Activated naive CD4-positive, alpha-beta T cell treated with anti-CD3 and anti-CD28 coated beads for 36 hours (primary cell): ENCODE results near the gene ANGPTL8. TPM values are rescaled to one million over a fixed set of nuclear protein-coding genes. Genes with fewer than 3 reads are reported as not detected.

Experiments
- CTCF ChIA-PET: fragments of 350-600 bp; sonication (Branson Sonifier 250); formaldehyde crosslinking; loops from one replicate; lab custom pipeline; 2021; ENCODE audit warnings: antibody characterized with exemption; lab: Charles Lee
- DNase-seq: peaks from one replicate; pipeline ENCODE4 v3.0.0-alpha.2; 2020
- H3K27ac Mint-ChIP-seq: one replicate; pipeline ENCODE4 v1.8.0; 2021; ENCODE audit warnings: mild to moderate bottlenecking, mixed read lengths
- H3K27me3 Mint-ChIP-seq: one replicate; pipeline ENCODE4 v1.8.0; 2021; ENCODE audit warnings: low read depth, mixed read lengths
- H3K36me3 Mint-ChIP-seq: one replicate; pipeline ENCODE4 v1.8.0; 2021; ENCODE audit warnings: low read depth, mixed read lengths
- H3K4me1 Mint-ChIP-seq: one replicate; pipeline ENCODE4 v1.8.0; 2021; ENCODE audit warnings: low read depth, mixed read lengths
- H3K4me3 Mint-ChIP-seq: one replicate; pipeline ENCODE4 v1.8.0; 2021; ENCODE audit warnings: mild to moderate bottlenecking, moderate library complexity, mixed read lengths
- H3K9me3 Mint-ChIP-seq: one replicate; pipeline ENCODE4 v1.8.0; 2021; ENCODE audit warnings: mixed read lengths
- intact Hi-C: fragments of 100-400 bp; cut with micrococcal nuclease; formaldehyde crosslinking; loops from one replicate; pipeline ENCODE4 v1.15.1; 2023
- total RNA-seq, 2 experiments: library from RNA; stranded (reverse); gene quantifications; one replicate each; pipeline ENCODE4 v1.2.3, GENCODE V29; 2021

Gene ANGPTL8
- total RNA-seq, 2 experiments from 2014 or later = not detected

DNA sequence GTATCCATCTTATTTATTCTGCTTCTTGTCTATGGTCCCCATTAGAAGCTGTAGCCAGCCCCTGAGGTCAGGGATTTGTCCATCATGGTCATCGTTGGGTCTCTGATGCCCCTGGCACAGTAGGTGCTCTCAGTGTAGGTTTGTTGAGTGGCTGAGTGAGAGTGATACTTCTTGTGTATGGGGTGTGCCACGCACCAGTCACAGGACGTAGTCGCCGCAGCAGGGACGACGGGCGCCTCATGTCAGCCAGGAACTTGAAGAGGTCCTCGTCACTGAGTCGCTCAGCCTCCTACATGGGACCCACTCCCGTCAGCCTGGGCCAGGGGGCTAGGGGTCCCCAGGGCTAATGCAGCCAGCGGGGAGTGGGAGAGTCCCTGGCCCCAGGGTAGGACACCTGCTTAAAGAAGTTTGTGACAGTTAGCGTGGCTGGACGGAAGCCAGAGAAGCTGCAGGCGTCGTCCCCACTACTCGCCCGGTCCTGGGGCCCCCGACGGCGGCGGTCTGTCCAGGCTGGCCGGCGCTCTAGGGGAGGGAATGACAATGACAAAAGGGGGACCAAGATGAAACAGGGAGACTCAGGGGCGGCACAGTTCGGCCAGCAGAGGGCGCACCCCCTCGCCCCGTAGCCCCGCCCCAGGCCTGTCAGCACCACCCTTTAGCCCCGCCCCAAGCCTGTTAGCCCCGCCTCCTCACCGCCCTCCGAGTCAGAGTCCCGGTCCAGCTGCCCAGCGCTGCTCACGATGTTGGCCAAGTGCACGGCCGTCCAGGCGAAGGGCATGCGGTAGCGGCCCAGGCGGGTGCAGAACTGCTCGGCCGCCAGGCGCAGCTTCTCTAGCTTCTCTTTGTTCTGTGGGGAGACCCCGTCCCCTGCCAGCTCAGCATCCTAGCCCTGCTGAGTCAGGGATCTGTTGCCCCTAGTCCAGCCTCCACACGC, 3.7 kb downstream of the ANGPTL8 start:
- Mint-ChIP-seq H3K4me3 (no peak overlapping the region), H3K27me3 (peaks cover 9% of the 10 kb centered on the region)
- CTCF ChIA-PET = interaction anchor here (0.6 to 1.8 kb wide), 8 partner anchors 8 to 620 kb away, joined by 3 to 5 read pairs (median 3); no protein-coding TSS in a partner anchor

DNA sequence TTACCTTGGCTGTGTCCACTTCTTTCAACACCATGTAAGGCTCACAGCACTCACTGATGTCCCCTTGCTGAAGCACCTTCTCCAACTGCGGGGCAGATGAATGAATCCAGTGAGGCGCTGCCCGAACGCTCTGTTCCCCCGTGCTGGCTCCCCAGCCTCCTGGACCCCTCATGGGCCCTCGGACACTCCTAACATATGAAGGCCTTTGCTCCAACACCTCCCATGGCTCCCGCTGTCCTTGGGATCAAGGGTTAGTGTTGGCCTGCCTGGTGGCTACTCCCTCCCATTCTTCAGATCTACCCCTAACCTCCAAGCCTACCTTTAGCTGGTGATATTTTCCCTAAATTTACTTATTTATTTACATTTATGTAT, 4.4 kb downstream of the ANGPTL8 start:
- H3K4me1 Mint-ChIP-seq = peaks cover 5% of the 10 kb centered on the region
- no peaks in the 10 kb centered on the region for H3K36me3 Mint-ChIP-seq
- no peak overlapping the region for H3K4me3 Mint-ChIP-seq
- H3K9me3 Mint-ChIP-seq = peaks cover 3% of the 10 kb centered on the region
- CTCF ChIA-PET = interaction anchor here (0.7 to 1.4 kb wide), 3 partner anchors 9 to 239 kb away, joined by 3 to 5 read pairs (median 4); no protein-coding TSS in a partner anchor
- intact Hi-C loops = loop anchor here (5.0 kb wide), 1 partner anchor 46 kb away; the partner anchor contains the start of gene KANK2
- no peak overlapping the region for H3K27ac Mint-ChIP-seq
- no peak for DNase-seq
- H3K27me3 Mint-ChIP-seq = peaks cover 9% of the 10 kb centered on the region

More for the DNA sequence above, 3.7 kb downstream of the ANGPTL8 start:
- Mint-ChIP-seq H3K27ac (no peak overlapping the region), H3K9me3 (peaks cover 7% of the 10 kb centered on the region), H3K4me1 (peaks cover 5% of the 10 kb centered on the region), H3K36me3 (no peaks in the 10 kb centered on the region)
- peak; percentile 90 for DNase-seq
- intact Hi-C loops = loop anchor here (5.0 kb wide), 1 partner anchor 46 kb away; the partner anchor contains the start of gene KANK2

DNA sequence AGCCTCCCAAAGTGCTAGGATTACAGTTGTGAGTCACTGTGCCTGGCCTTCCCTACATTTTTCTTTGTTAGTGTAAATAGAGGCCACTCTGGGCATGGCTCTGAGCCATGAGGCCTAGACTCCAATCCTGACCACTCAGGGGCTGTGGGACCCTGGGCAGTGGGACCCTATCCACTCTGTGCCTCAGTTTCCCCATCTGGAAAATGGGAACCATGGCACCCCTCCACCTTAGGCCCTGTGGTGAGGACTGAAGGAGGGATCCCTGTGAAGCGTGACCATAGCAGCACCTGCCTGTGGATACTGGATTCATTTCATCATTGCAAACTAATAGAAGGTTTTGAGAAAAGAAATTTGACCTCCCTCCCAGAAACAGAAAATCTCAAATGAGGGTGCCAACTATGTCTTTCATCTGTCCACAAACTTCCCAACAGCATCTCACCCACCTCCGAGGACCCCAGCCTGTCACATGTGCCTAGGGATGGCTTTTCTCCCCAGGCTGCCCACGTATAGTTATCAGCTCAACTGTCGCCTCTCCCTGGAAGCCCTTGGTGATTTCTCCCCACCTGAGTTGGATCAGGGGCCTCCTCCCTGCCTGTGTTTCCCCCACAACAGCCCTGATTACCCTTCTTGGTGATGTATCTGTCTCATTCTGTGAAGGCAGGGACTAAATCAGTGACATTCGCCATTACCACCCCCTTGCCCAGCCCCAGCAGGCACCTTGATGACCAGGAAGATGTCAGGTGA, 5.6 kb downstream of the ANGPTL8 start:
- H3K4me3 Mint-ChIP-seq = no peak overlapping the region

DNA sequence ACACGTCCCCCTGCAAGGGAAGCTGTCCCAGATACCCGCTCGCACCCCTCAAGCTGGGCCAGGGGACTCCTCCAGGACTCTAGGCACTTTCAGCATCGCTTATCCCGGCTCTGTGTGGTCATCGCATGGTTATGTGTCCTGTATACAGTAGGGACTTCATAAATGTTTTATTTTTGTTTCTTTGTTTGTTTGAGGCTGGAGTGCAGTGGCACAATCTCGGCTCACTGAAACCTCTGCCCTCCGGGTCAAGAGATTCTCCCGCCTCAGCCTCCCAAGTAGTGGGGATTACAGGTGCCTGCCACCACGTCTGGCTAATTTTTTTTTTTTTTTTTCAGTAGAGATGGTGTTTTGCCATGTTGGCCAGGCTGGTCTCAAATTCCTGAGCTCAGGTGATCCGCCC, 7.5 kb downstream of the ANGPTL8 start:
- DNase-seq = no peak
- intact Hi-C loops = no loop called here
- Mint-ChIP-seq H3K27ac (no peak overlapping the region), H3K9me3 (no peaks in the 10 kb centered on the region), H3K4me1 (peaks cover 5% of the 10 kb centered on the region), H3K36me3 (no peaks in the 10 kb centered on the region), H3K27me3 (peaks cover 3% of the 10 kb centered on the region), H3K4me3 (no peak overlapping the region)
- CTCF ChIA-PET = interaction anchor here (0.6 kb wide), 1 partner anchor 14 kb away, joined by 3 read pairs; no protein-coding TSS in a partner anchor

More for the DNA sequence above, 5.6 kb downstream of the ANGPTL8 start:
- CTCF ChIA-PET = no interaction called here
- intact Hi-C loops = loop anchor here (5.0 kb wide), 1 partner anchor 48 kb away; the partner anchor contains the start of gene KANK2
- no peak for DNase-seq
- Mint-ChIP-seq H3K27me3 (peaks cover 9% of the 10 kb centered on the region), H3K27ac (no peak overlapping the region), H3K4me1 (peaks cover 5% of the 10 kb centered on the region), H3K9me3 (no peaks in the 10 kb centered on the region), H3K36me3 (no peaks in the 10 kb centered on the region)

DNA sequence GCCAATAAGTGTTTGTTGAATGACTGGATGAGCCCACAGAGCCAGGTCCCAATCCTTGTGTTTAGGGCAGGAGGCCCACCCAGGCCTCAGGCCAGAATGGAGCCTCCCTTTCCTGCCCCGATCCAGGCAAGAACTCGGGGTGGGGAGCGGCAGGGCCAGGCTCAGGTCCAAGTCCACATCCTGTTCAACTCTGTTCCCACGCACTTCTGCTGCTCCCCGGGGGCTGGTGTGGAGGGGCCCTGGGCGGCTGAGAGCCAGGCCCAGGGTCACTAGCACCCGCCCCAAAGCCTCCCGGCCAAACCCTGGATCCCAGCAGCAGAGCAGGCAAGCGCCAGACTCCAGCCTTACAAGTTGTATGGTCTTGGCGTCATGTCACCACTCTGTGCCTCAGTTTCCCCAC, 8.0 kb downstream of the ANGPTL8 start:
- no peaks in the 10 kb centered on the region for H3K9me3 Mint-ChIP-seq
- no peak overlapping the region for H3K27ac Mint-ChIP-seq
- no peaks in the 10 kb centered on the region for H3K36me3 Mint-ChIP-seq
- CTCF ChIA-PET = no interaction called here
- no peak overlapping the region for H3K4me3 Mint-ChIP-seq
- no peak for DNase-seq
- peaks cover 3% of the 10 kb centered on the region for H3K27me3 Mint-ChIP-seq
- H3K4me1 Mint-ChIP-seq = peaks cover 5% of the 10 kb centered on the region
- intact Hi-C loops = no loop called here

DNA sequence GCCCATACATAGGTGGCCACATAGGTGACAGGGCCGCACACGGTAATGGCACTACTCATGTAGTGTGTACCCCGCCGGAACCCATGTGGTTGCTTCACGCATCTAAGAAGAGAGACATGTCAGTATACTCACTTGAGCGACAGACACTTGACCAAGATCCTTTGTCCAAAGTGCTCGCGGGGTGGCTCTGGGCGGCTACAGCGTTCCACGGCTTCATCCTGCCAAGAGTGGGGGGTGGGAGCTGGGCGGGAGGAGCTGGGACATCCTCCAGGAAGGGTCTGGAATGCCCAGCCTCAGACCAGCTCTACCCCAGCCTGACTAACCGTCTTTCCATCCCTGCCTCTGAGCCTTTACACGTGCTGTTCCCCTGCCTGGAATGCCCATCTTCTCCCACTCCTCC, 8.5 kb downstream of the ANGPTL8 start:
- intact Hi-C loops = no loop called here
- Mint-ChIP-seq H3K36me3 (no peaks in the 10 kb centered on the region), H3K27me3 (no peaks in the 10 kb centered on the region), H3K4me1 (peaks cover 5% of the 10 kb centered on the region), H3K4me3 (no peak overlapping the region), H3K27ac (no peak overlapping the region), H3K9me3 (no peaks in the 10 kb centered on the region)
- DNase-seq = no peak
- CTCF ChIA-PET = no interaction called here

DNA sequence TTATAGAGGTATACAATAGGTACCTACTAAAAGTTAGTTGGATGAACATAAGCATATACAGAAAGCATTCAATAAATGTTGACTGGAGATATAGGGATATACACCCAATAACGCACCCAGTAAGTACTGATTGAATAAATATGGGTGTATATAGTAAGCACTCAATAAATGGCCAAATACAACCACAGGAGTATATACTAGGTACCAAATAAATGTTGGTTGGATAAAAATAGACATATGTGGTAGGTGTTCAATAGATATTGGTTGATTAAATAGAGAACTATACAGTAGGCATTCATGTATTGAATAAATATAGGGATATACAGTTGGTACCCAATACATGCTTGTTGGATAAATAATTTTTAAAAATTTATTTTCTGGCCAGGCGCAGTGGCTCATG, 9.4 kb downstream of the ANGPTL8 start:
- DNase-seq = no peak
- no peaks in the 10 kb centered on the region for H3K36me3 Mint-ChIP-seq
- CTCF ChIA-PET = no interaction called here
- intact Hi-C loops = no loop called here
- H3K27ac Mint-ChIP-seq = no peak overlapping the region
- no peaks in the 10 kb centered on the region for H3K9me3 Mint-ChIP-seq
- no peaks in the 10 kb centered on the region for H3K27me3 Mint-ChIP-seq
- no peak overlapping the region for H3K4me3 Mint-ChIP-seq
- peaks cover under 1% of the 10 kb centered on the region for H3K4me1 Mint-ChIP-seq

DNA sequence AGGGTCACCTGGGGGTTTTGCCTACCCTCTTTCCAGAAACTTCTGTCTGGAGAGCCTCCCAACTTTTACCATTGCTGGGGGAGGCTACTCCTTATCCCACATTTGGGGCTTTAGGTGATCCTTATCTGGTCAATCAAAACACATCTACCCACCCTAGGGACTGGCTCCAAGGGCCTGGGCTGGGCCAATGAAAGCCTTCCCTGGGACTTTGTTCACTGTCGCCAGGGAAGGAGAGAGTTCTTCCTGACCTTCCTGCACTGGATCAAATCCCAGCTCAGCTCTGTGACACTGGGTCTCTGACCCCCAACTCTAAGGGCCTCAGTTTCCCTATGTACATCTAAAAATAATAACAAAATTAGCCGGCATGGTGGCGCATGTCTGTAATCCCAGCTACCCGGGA, 11.8 kb downstream of the ANGPTL8 start:
- no peak for DNase-seq
- intact Hi-C loops = no loop called here
- Mint-ChIP-seq H3K4me1 (no peaks in the 10 kb centered on the region), H3K27ac (no peak overlapping the region), H3K36me3 (no peaks in the 10 kb centered on the region), H3K4me3 (no peak overlapping the region), H3K9me3 (no peaks in the 10 kb centered on the region), H3K27me3 (no peaks in the 10 kb centered on the region)
- CTCF ChIA-PET = interaction anchor here (0.7 kb wide), 1 partner anchor 9 kb away, joined by 3 read pairs; no protein-coding TSS in a partner anchor

DNA sequence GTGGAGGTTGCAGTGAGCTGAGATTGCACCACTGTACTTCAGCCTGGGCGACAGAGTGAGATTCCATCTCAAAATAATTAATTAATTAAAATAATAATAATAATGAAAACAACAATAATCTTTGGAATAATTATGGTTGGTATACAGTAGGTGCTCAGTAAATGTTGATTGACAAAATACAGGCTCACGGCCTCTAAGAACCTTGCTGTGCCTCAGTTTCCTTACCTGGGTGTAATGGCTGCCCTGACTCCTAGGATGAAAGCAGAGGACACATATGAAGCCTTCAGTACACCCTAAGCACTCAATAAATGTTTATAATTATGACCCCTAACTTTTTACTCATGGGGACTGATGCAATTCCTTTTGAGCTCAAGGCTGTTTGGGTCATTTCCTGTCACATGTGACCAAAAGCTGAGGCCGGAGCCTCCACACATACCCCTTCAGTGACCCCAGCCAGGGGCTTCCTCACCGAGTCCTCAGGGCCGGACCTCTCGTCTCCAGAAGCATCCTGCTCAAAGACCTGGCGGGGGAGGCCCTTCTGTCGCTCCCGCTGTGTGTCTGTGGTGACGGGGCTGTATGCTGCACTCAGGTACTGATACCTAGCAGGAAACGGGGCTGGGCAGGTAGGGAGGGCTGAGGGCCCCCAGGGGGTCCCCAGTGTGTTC, 12.4 kb downstream of the ANGPTL8 start:
- no peak overlapping the region for H3K4me3 Mint-ChIP-seq
- intact Hi-C loops = no loop called here
- no peaks in the 10 kb centered on the region for H3K4me1 Mint-ChIP-seq
- no peaks in the 10 kb centered on the region for H3K27me3 Mint-ChIP-seq
- CTCF ChIA-PET = interaction anchor here (0.7 kb wide), 1 partner anchor 231 kb away, joined by 3 read pairs; no protein-coding TSS in a partner anchor
- no peaks in the 10 kb centered on the region for H3K36me3 Mint-ChIP-seq
- no peak for DNase-seq
- no peaks in the 10 kb centered on the region for H3K9me3 Mint-ChIP-seq
- no peak overlapping the region for H3K27ac Mint-ChIP-seq

DNA sequence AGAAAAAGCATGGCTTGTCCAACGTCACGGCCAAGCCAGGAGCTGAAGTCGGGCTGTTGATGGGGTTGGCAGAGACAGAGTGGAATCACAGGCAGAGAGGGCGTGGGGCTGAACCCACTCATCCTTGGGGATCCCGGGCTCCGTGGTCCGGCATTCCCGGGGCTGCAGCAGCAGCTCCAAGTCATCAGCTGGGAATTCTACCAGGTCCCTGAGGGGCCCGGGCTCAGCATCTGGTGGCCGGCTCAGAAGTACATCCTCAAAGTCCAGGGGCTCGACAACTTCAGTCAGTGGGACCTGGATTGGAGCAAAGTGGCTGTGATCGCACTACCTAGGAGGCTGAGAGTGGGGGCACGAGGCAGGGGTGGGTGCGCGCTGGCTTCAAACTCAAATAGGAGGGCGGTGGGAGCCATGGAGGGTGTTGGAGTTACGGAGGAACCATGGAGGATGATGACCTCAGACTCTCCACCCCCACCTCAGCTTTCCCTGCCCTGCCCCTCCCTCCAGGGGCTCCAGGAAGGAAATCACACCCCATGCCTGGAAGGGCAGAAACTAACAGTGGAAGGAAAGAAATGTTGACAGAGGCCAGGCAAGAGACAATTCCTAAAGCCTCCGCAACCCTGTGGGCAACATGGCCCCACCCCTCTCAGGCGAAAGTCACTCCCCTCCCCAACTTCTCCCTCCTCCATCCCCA, 13.4 kb downstream of the ANGPTL8 start:
- H3K27me3 Mint-ChIP-seq = no peaks in the 10 kb centered on the region
- no peaks in the 10 kb centered on the region for H3K9me3 Mint-ChIP-seq
- CTCF ChIA-PET = interaction anchor here (0.7 kb wide), 1 partner anchor 229 kb away, joined by 3 read pairs; no protein-coding TSS in a partner anchor
- H3K27ac Mint-ChIP-seq = no peak overlapping the region
- intact Hi-C loops = no loop called here
- no peaks in the 10 kb centered on the region for H3K36me3 Mint-ChIP-seq
- DNase-seq = no peak
- H3K4me1 Mint-ChIP-seq = no peaks in the 10 kb centered on the region
- no peak overlapping the region for H3K4me3 Mint-ChIP-seq

DNA sequence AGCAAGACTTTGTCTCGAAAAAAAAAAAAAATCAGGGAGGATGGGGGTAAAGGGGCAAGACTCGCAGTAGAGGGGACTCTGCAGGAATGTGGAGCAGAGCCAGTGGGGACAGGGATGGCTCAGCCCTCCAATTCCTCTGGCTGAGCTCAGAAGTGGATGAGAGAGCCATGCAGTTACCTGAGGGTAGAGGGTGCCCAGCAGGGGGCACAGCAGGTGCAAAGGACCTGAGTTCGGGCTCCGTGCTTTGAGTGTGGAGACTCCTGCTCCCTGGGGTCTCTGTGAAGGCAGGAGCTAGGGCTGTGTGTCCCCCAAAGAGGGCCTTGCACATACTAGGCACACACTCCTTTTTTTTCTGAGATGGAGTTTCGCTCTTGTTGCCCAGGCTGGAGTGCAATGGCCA, 15.2 kb downstream of the ANGPTL8 start:
- H3K27ac Mint-ChIP-seq = no peak overlapping the region
- H3K36me3 Mint-ChIP-seq = no peaks in the 10 kb centered on the region

More for the DNA sequence above, 15.2 kb downstream of the ANGPTL8 start:
- CTCF ChIA-PET = interaction anchor here (0.6 to 1.0 kb wide), 2 partner anchors 12 to 79 kb away, joined by 3 to 4 read pairs; no protein-coding TSS in a partner anchor
- Mint-ChIP-seq H3K4me1 (no peaks in the 10 kb centered on the region), H3K27me3 (no peaks in the 10 kb centered on the region), H3K9me3 (no peaks in the 10 kb centered on the region), H3K4me3 (no peak overlapping the region)
- intact Hi-C loops = loop anchor here (5.0 kb wide), 1 partner anchor 68 kb away; no protein-coding TSS in a partner anchor
- no peak for DNase-seq
